Measurements from ENCODE around the gene STMN3.

GRCh38 chr20:63598479-63599395 is 54.5 kb downstream of the STMN3 start:
- no peak for TF ChIP-seq POLR2AphosphoS5 (IDR thresholded peaks at IDR 0.05; ENCODE audit: low read depth, low read length)
- TF ChIP-seq TAF1 (IDR thresholded peaks at IDR 0.05; ENCODE audit: borderline replicate concordance, insufficient read depth, low read length) = no peak

Measured in PFSK-1 (cell line).